Natural killer cell (primary cell): ENCODE data around the gene UBP1. TPM values are rescaled to one million over a fixed set of nuclear protein-coding genes. Genes with fewer than 3 reads are reported as not detected.

Experiments
- ATAC-seq, 3 donors: fragments of 150-1000 bp in 2 of 3; fragments of 200-7000 bp in 1 of 3; cut with Tn5 transposase; 1 replicate in 1 of 3; 2 replicates in 2 of 3; pipeline ENCODE4 v1.10.0; 2021; ENCODE audit warnings: mild to moderate bottlenecking in 2 of 3, moderate library complexity in 2 of 3
- DNase-seq, 2 donors: peaks; one replicate each; pipeline versions ENCODE4 v3.0.0 to v3.0.0-alpha.2; 2013 to 2021; ENCODE audit warnings: mixed read lengths in 1 of 2
- H3K27ac ChIP-seq: one replicate; pipeline ENCODE4 v1.5.1; 2013; ENCODE audit warnings: mild to moderate bottlenecking, low read length
- H3K27me3 ChIP-seq: one replicate; pipeline ENCODE4 v1.6.1; 2013; ENCODE audit warnings: low read length; ENCODE audit not compliant: control insufficient read depth, insufficient read depth
- H3K36me3 ChIP-seq: one replicate; pipeline ENCODE4 v1.6.1; 2013; ENCODE audit warnings: low read length; ENCODE audit not compliant: control insufficient read depth, insufficient read depth
- H3K4me1 ChIP-seq: one replicate; pipeline ENCODE4 v1.6.1; 2013; ENCODE audit warnings: low read length; ENCODE audit not compliant: control insufficient read depth, insufficient read depth
- H3K4me3 ChIP-seq: one replicate; pipeline ENCODE4 v1.5.1; 2013; ENCODE audit warnings: low read length
- H3K9me3 ChIP-seq: one replicate; pipeline ENCODE4 v1.6.1; 2013; ENCODE audit warnings: low read length; ENCODE audit not compliant: control insufficient read depth, insufficient read depth
- H3K27ac Mint-ChIP-seq, 2 donors: one replicate each; pipeline ENCODE4 v1.8.0; 2022; ENCODE audit warnings: mild to moderate bottlenecking in 2 of 2, mixed read lengths in 2 of 2, moderate library complexity in 1 of 2
- H3K27me3 Mint-ChIP-seq, 2 donors: one replicate each; pipeline ENCODE4 v1.8.0; 2022; ENCODE audit warnings: low read depth in 2 of 2, mixed read lengths in 2 of 2
- H3K36me3 Mint-ChIP-seq: one replicate; pipeline ENCODE4 v1.8.0; 2022; ENCODE audit warnings: mixed read lengths
- H3K4me1 Mint-ChIP-seq, 2 donors: one replicate each; pipeline ENCODE4 v1.8.0; 2022; ENCODE audit warnings: mixed read lengths in 2 of 2
- H3K4me3 Mint-ChIP-seq: one replicate; pipeline ENCODE4 v1.8.0; 2022; ENCODE audit warnings: mild to moderate bottlenecking, moderate library complexity, mixed read lengths
- H3K9me3 Mint-ChIP-seq, 2 donors: one replicate each; pipeline ENCODE4 v1.8.0; 2022; ENCODE audit warnings: mixed read lengths in 2 of 2
- CTCF ChIP-seq: fragments of 200-600 bp; IDR thresholded peaks from one replicate; pipeline ENCODE4 v1.8.0; 2022; ENCODE audit warnings: antibody characterized with exemption
- WGBS: methylation state at CpG from one replicate; pipeline ENCODE4 v1.1.7; 2013; ENCODE audit warnings: missing lambda C conversion rate; ENCODE audit not compliant: insufficient coverage; 5-methylcytosine and 5-hydroxymethylcytosine counted together
- intact Hi-C: fragments of 100-400 bp; cut with micrococcal nuclease; formaldehyde crosslinking; loops from one replicate; pipeline ENCODE4 v1.14.2; 2022
- total RNA-seq, 4 donors: library from RNA; stranded (reverse); fragments of 120-200 nt in 1 of 4; gene quantifications; one replicate each; pipeline versions ENCODE4 v1.2.3 to v1.2.4, GENCODE V29; 2013 to 2022

UBP1 gene
- total RNA-seq, 3 donors from 2014 or later (not counting 1 experiment from before 2014, with no cell fraction given) = 70.3 to 78.4 (median 76.7) TPM

- no peak for ATAC-seq
- Mint-ChIP-seq H3K9me3 (no peaks in the 10 kb centered on the region), H3K36me3 (no peaks in the 10 kb centered on the region), H3K27ac (peak overlapping the region; percentile 91 to 99), H3K4me3 (peak overlapping the region; percentile 96), H3K4me1 (peaks cover 47 to 49% of the 10 kb centered on the region in 2 donors), H3K27me3 (no peaks in the 10 kb centered on the region)
- TF ChIP-seq CTCF = no peak
- 7% methylated on average over 12 of the region's 12 CpGs for WGBS
- Histone ChIP-seq H3K27me3 (no peaks in the 10 kb centered on the region), H3K4me1 (peaks cover 20% of the 10 kb centered on the region), H3K36me3 (no peaks in the 10 kb centered on the region), H3K27ac (peak overlapping the region; percentile 81), H3K4me3 (peak overlapping the region; percentile 91), H3K9me3 (no peaks in the 10 kb centered on the region)
- DNase-seq = peak in 1 of 2 donors; percentile 46
- intact Hi-C loops = no loop called here
These were observed 1.2 kb downstream of the UBP1 start for GRCh38 chr3:33438881-33439545.

GRCh38 chr3:33438284-33438668, 1.9 kb downstream of the UBP1 start:
- no peaks in the 10 kb centered on the region for H3K27me3 Mint-ChIP-seq
- H3K4me1 ChIP-seq = peaks cover 25% of the 10 kb centered on the region
- peak overlapping the region; percentile 3 for H3K27ac ChIP-seq
- H3K36me3 ChIP-seq = no peaks in the 10 kb centered on the region
- no peaks in the 10 kb centered on the region for H3K9me3 ChIP-seq
- no peak overlapping the region for H3K4me3 ChIP-seq
- ATAC-seq (no peak), DNase-seq (peak in 1 of 2 donors; percentile 53)
- no peak for TF ChIP-seq CTCF
- H3K9me3 Mint-ChIP-seq = no peaks in the 10 kb centered on the region
- H3K4me1 Mint-ChIP-seq = peaks cover 53 to 56% of the 10 kb centered on the region in 2 donors
- intact Hi-C loops = no loop called here
- H3K27me3 ChIP-seq = no peaks in the 10 kb centered on the region
- 8% methylated on average over 4 of the region's 4 CpGs for WGBS
- no peaks in the 10 kb centered on the region for H3K36me3 Mint-ChIP-seq
- H3K4me3 Mint-ChIP-seq = peak overlapping the region; percentile 96
- H3K27ac Mint-ChIP-seq = peak overlapping the region; percentile 91 to 99

GRCh38 chr3:33437556-33438283, 2.5 kb downstream of the UBP1 start:
- H3K27me3 ChIP-seq = no peaks in the 10 kb centered on the region
- Mint-ChIP-seq H3K9me3 (no peaks in the 10 kb centered on the region), H3K4me3 (peak overlapping the region; percentile 96), H3K27me3 (no peaks in the 10 kb centered on the region), H3K36me3 (no peaks in the 10 kb centered on the region), H3K27ac (peak overlapping the region; percentile 91 to 99), H3K4me1 (peaks cover 54 to 57% of the 10 kb centered on the region in 2 donors)
- 68% methylated on average over 2 of the region's 3 CpGs for WGBS
- ATAC-seq (no peak), DNase-seq (peak in 1 of 2 donors; percentile 10)
- peaks cover 25% of the 10 kb centered on the region for H3K4me1 ChIP-seq
- intact Hi-C loops = no loop called here
- peak overlapping the region; percentile 3 for H3K27ac ChIP-seq
- TF ChIP-seq CTCF = no peak
- no peaks in the 10 kb centered on the region for H3K9me3 ChIP-seq
- H3K4me3 ChIP-seq = no peak overlapping the region
- no peaks in the 10 kb centered on the region for H3K36me3 ChIP-seq
